ENCODE data around the gene SUSD4.

The SUSD4 gene

DNA sequence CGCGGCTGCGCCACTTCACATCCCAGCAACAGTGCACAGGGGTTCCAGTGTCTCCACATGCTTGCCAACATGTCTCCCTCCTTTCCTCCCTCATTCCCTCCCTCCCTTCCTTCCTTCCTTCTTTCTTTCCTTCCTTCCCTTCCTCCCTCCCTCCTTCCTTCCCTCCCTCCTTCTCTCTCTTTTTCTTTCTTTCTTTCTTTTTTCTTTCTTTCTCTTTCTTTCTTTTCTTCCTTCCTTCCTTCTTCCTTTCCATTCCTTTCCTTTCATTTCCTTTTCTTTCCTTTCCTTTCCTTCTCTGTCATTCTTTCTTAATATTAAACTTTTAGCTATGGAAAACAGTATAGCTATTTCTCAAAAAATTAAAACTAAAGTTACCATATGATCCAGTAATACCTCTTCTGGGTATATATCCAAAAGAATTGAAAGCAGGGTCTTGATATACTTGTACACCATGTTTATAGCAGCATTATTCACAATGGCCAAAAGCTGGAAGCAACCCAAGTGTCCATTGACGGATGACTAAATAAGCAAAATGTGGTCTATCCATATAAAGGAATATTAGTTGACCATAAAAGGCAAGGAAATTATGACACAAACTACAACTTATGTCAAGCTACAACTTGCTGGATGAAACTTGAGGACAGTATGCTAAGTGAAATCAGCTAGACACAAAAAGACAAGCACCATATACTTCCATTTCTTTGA lies 165.9 kb downstream of the SUSD4 start:
- Histone ChIP-seq H3K4me3 (ENCODE audit: low read length, poor library complexity, severe bottlenecking) (no peak overlapping the region), H3K9ac (ENCODE audit: low read depth, low read length, poor library complexity, severe bottlenecking) (no peak overlapping the region), H4K20me1 (ENCODE audit: insufficient read depth, low read length, poor library complexity, severe bottlenecking) (no peaks in the 10 kb centered on the region), H2AFZ (ENCODE audit: low read length) (no peak overlapping the region), H3K4me2 (ENCODE audit: low read depth, low read length, poor library complexity, severe bottlenecking) (no peak overlapping the region), H3K4me1 (ENCODE audit: insufficient read depth, low read length, poor library complexity, severe bottlenecking) (no peaks in the 10 kb centered on the region), H3K9me2 (replicated peaks; ENCODE audit: low read depth, low read length) (no peaks in the 10 kb centered on the region), H3K27me3 (ENCODE audit: insufficient read depth, low read length, poor library complexity, severe bottlenecking) (no peaks in the 10 kb centered on the region), H3K9me3 (ENCODE audit: insufficient read depth, low read depth, low read length) (no peaks in the 10 kb centered on the region), H3K79me2 (ENCODE audit: insufficient read depth, low read length) (no peaks in the 10 kb centered on the region), H3F3A (ENCODE audit: low read depth) (no peaks in the 10 kb centered on the region), H3K36me3 (ENCODE audit: insufficient read depth, low read length) (no peaks in the 10 kb centered on the region)
- TF ChIP-seq, protein P1, sequence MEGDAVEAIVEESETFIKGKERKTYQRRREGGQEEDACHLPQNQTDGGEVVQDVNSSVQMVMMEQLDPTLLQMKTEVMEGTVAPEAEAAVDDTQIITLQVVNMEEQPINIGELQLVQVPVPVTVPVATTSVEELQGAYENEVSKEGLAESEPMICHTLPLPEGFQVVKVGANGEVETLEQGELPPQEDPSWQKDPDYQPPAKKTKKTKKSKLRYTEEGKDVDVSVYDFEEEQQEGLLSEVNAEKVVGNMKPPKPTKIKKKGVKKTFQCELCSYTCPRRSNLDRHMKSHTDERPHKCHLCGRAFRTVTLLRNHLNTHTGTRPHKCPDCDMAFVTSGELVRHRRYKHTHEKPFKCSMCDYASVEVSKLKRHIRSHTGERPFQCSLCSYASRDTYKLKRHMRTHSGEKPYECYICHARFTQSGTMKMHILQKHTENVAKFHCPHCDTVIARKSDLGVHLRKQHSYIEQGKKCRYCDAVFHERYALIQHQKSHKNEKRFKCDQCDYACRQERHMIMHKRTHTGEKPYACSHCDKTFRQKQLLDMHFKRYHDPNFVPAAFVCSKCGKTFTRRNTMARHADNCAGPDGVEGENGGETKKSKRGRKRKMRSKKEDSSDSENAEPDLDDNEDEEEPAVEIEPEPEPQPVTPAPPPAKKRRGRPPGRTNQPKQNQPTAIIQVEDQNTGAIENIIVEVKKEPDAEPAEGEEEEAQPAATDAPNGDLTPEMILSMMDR (conservative IDR thresholded peaks at IDR 0.05; ENCODE audit: low read length) = no peak
- no peak for TF ChIP-seq EZH2phosphoT487 (IDR thresholded peaks at IDR 0.05; ENCODE audit: borderline replicate concordance)

DNA sequence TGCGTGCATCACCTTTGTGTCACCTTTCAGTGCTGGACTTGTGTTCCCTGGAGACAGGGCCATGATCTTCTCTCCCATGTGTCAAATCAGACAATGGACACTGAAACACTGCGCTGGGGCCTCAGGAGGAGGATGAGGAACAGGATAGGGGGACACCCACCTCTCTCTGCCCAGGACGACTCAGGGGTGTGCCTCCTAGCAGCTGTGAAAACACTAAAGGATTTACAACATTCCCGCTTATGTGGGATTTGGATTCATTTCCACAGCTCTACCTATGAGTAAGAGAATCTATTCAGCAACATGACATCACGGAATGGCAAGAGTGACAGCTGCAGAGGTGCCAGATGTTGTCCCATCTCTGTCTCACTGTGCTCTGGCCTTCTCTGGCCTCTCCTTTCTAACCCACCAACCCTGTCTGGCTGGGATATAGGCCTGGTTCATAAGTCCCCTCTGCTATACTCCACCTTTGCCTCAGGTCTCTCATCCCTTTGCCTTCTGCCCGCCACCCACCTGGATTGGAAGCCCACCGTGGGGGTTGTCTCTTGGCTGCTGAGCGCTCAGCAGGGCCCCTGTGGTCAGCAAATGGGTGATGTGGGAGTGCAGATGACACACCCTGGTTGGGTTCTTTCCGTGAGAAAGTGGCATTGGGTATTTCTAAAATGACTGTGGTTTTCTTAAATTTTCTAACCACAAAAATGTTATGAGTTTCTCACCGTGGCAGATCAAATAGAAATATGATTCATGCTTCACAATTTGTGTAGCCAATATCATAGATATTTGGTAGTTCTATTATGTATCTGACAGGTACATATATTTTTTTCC lies 173.9 kb downstream of the SUSD4 start:
- peaks cover 9% of the 10 kb centered on the region for H3K4me1 ChIP-seq (ENCODE audit: insufficient read depth, low read length, poor library complexity, severe bottlenecking)
- H3K27me3 ChIP-seq (ENCODE audit: insufficient read depth, low read length, poor library complexity, severe bottlenecking) = no peaks in the 10 kb centered on the region
- no peak overlapping the region for H3K9ac ChIP-seq (ENCODE audit: low read depth, low read length, poor library complexity, severe bottlenecking)
- H3F3A ChIP-seq (ENCODE audit: low read depth) = no peaks in the 10 kb centered on the region
- no peaks in the 10 kb centered on the region for H3K9me2 ChIP-seq (replicated peaks; ENCODE audit: low read depth, low read length)
- no peaks in the 10 kb centered on the region for H4K20me1 ChIP-seq (ENCODE audit: insufficient read depth, low read length, poor library complexity, severe bottlenecking)
- no peak for TF ChIP-seq EZH2phosphoT487 (IDR thresholded peaks at IDR 0.05; ENCODE audit: borderline replicate concordance)
- TF ChIP-seq, protein P1 (conservative IDR thresholded peaks at IDR 0.05; ENCODE audit: low read length) = no peak
- no peak overlapping the region for H3K4me2 ChIP-seq (ENCODE audit: low read depth, low read length, poor library complexity, severe bottlenecking)
- H3K79me2 ChIP-seq (ENCODE audit: insufficient read depth, low read length) = no peaks in the 10 kb centered on the region
- no peaks in the 10 kb centered on the region for H3K36me3 ChIP-seq (ENCODE audit: insufficient read depth, low read length)
- H3K9me3 ChIP-seq (ENCODE audit: insufficient read depth, low read depth, low read length) = no peaks in the 10 kb centered on the region
- no peak overlapping the region for H2AFZ ChIP-seq (ENCODE audit: low read length)
- H3K4me3 ChIP-seq (ENCODE audit: low read length, poor library complexity, severe bottlenecking) = no peak overlapping the region

DNA sequence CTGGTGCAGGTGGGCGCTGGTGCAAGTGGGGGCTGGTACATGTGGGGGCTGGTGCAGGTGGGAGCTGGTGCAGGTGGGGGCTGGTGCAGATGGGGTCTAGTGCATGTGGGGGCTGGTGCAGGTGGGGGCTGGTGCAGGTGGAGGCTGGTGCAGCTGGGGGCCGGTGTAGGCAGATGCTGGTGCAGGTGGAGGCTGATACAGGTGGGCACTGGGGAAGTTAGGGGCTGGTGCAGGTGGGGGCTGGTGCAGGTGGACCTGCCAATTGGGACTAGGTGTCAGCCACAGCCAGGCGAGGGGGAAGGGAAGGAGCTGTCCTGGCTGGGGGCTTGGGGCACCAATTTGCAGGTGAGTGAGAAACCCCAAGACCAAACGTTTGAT lies 174.5 kb downstream of the SUSD4 start:
- H3K4me1 ChIP-seq (ENCODE audit: insufficient read depth, low read length, poor library complexity, severe bottlenecking) = peaks cover 9% of the 10 kb centered on the region
- H3K9me3 ChIP-seq (ENCODE audit: insufficient read depth, low read depth, low read length) = no peaks in the 10 kb centered on the region
- H3K9ac ChIP-seq (ENCODE audit: low read depth, low read length, poor library complexity, severe bottlenecking) = no peak overlapping the region
- no peaks in the 10 kb centered on the region for H4K20me1 ChIP-seq (ENCODE audit: insufficient read depth, low read length, poor library complexity, severe bottlenecking)
- H2AFZ ChIP-seq (ENCODE audit: low read length) = no peak overlapping the region
- H3K4me2 ChIP-seq (ENCODE audit: low read depth, low read length, poor library complexity, severe bottlenecking) = no peak overlapping the region
- H3K4me3 ChIP-seq (ENCODE audit: low read length, poor library complexity, severe bottlenecking) = no peak overlapping the region
- no peaks in the 10 kb centered on the region for H3K36me3 ChIP-seq (ENCODE audit: insufficient read depth, low read length)
- no peaks in the 10 kb centered on the region for H3K9me2 ChIP-seq (replicated peaks; ENCODE audit: low read depth, low read length)
- no peaks in the 10 kb centered on the region for H3K27me3 ChIP-seq (ENCODE audit: insufficient read depth, low read length, poor library complexity, severe bottlenecking)
- no peaks in the 10 kb centered on the region for H3F3A ChIP-seq (ENCODE audit: low read depth)
- H3K79me2 ChIP-seq (ENCODE audit: insufficient read depth, low read length) = no peaks in the 10 kb centered on the region
- no peak for TF ChIP-seq EZH2phosphoT487 (IDR thresholded peaks at IDR 0.05; ENCODE audit: borderline replicate concordance)
- TF ChIP-seq, protein P1 (conservative IDR thresholded peaks at IDR 0.05; ENCODE audit: low read length) = no peak
